C4-2B (cell line): Measurements from ENCODE around the gene AGAP1.

Experiments
- H3K27ac ChIP-seq: fragments of 450-650 bp; 2 replicates; pipeline ENCODE4 v1.5.1; 2017
- CTCF ChIP-seq: fragments of 450-650 bp; conservative IDR thresholded peaks from 2 replicates; pipeline ENCODE4 v1.5.1; 2017; ENCODE audit warnings: mild to moderate bottlenecking
- ZFX ChIP-seq: fragments of 450-650 bp; IDR thresholded peaks from 2 replicates; pipeline ENCODE4 v1.6.1; 2017

The AGAP1 gene

GRCh38 chr2:236001166-236001828, 507.5 kb downstream of the AGAP1 start:
- H3K27ac ChIP-seq: no peak overlapping the region
- TF ChIP-seq CTCF (no peak), ZFX (no peak)

GRCh38 chr2:236001854-236002253, 508.0 kb downstream of the AGAP1 start:
- TF ChIP-seq ZFX (no peak), CTCF (no peak)

GRCh38 chr2:236008006-236008405, 514.2 kb downstream of the AGAP1 start:
- TF ChIP-seq ZFX (no peak), CTCF (no peak)
- no peak overlapping the region for H3K27ac ChIP-seq

More at GRCh38 chr2:236001854-236002253, 508.0 kb downstream of the AGAP1 start:
- no peak overlapping the region for H3K27ac ChIP-seq

- H3K27ac ChIP-seq: no peak overlapping the region
- no peak for TF ChIP-seq CTCF
- TF ChIP-seq ZFX: no peak
Measured at GRCh38 chr2:236008857-236009256, 515.0 kb downstream of the AGAP1 start.

- no peak overlapping the region for H3K27ac ChIP-seq
- TF ChIP-seq ZFX (no peak), CTCF (no peak)
Measured at GRCh38 chr2:236010920-236011685, 517.3 kb downstream of the AGAP1 start.

- TF ChIP-seq ZFX: no peak
- no peak for TF ChIP-seq CTCF
Measured at GRCh38 chr2:236012155-236012554, 518.3 kb downstream of the AGAP1 start.

GRCh38 chr2:236014408-236015131, 520.7 kb downstream of the AGAP1 start:
- no peak for TF ChIP-seq ZFX
- no peak for TF ChIP-seq CTCF
- no peak overlapping the region for H3K27ac ChIP-seq

More at GRCh38 chr2:236012155-236012554, 518.3 kb downstream of the AGAP1 start:
- no peak overlapping the region for H3K27ac ChIP-seq
